Chondrocyte (in vitro differentiated cells): Measurements from ENCODE around the gene LASP1. TPM values are rescaled to one million over a fixed set of nuclear protein-coding genes. Genes with fewer than 3 reads are reported as not detected.

Experiments used
- DNase-seq: peaks from one replicate; pipeline ENCODE4 v3.0.0; 2021; ENCODE audit warnings: mixed read lengths, low spot score
- H3K27ac Mint-ChIP-seq: one replicate; pipeline ENCODE4 v1.8.0; 2021; ENCODE audit warnings: mild to moderate bottlenecking, moderate library complexity, mixed read lengths; ENCODE audit not compliant: unreplicated experiment
- H3K27me3 Mint-ChIP-seq: 2 replicates; pipeline ENCODE4 v1.8.0; 2021; ENCODE audit warnings: low read depth, mixed read lengths
- H3K36me3 Mint-ChIP-seq: 2 replicates; pipeline ENCODE4 v1.8.0; 2021; ENCODE audit warnings: low read depth, mixed read lengths
- H3K4me1 Mint-ChIP-seq: 2 replicates; pipeline ENCODE4 v1.8.0; 2021; ENCODE audit warnings: low read depth, mild to moderate bottlenecking, mixed read lengths
- H3K4me3 Mint-ChIP-seq: one replicate; pipeline ENCODE4 v1.8.0; 2021; ENCODE audit warnings: mild to moderate bottlenecking, moderate library complexity, mixed read lengths; ENCODE audit not compliant: unreplicated experiment
- H3K9me3 Mint-ChIP-seq: 2 replicates; pipeline ENCODE4 v1.8.0; 2021; ENCODE audit warnings: low read depth, mixed read lengths
- CTCF ChIP-seq: fragments of 200-600 bp; sonication (generic); IDR thresholded peaks from 2 replicates; pipeline ENCODE4 v1.5.0; 2021; ENCODE audit warnings: antibody characterized with exemption, mild to moderate bottlenecking, moderate library complexity
- total RNA-seq: library from RNA; stranded (reverse); gene quantifications from 3 replicates; pipeline ENCODE4 v1.2.1, GENCODE V29; 2021

LASP1 gene
- total RNA-seq, 1 donor from 2014 or later: 599 TPM

GRCh38 chr17:38920374-38921291 is 50.8 kb downstream of the LASP1 start:
- Mint-ChIP-seq H3K4me3 (no peak overlapping the region), H3K36me3 (peaks cover 42% of the 10 kb centered on the region), H3K9me3 (no peaks in the 10 kb centered on the region), H3K27me3 (no peaks in the 10 kb centered on the region), H3K4me1 (peaks cover 70% of the 10 kb centered on the region), H3K27ac (peak overlapping the region; percentile 92)
- TF ChIP-seq CTCF: no peak
- DNase-seq: peak; percentile 15

GRCh38 chr17:38921756-38922411 is 52.0 kb downstream of the LASP1 start:
- no peaks in the 10 kb centered on the region for H3K9me3 Mint-ChIP-seq
- peaks cover 74% of the 10 kb centered on the region for H3K4me1 Mint-ChIP-seq
- DNase-seq: peak; percentile 42
- no peak for TF ChIP-seq CTCF
- peak overlapping the region; percentile 92 for H3K27ac Mint-ChIP-seq
- peaks cover 34% of the 10 kb centered on the region for H3K36me3 Mint-ChIP-seq
- H3K27me3 Mint-ChIP-seq: no peaks in the 10 kb centered on the region
- no peak overlapping the region for H3K4me3 Mint-ChIP-seq

- Mint-ChIP-seq H3K27ac (peak overlapping the region; percentile 92), H3K27me3 (no peaks in the 10 kb centered on the region), H3K4me3 (no peak overlapping the region), H3K4me1 (peaks cover 68% of the 10 kb centered on the region), H3K9me3 (no peaks in the 10 kb centered on the region), H3K36me3 (peaks cover 30% of the 10 kb centered on the region)
- peak; percentile 53 for DNase-seq
- no peak for TF ChIP-seq CTCF
Measured at GRCh38 chr17:38922538-38923297, 52.9 kb downstream of the LASP1 start.

- H3K4me3 Mint-ChIP-seq: no peak within 1 kb of the TSS
- H3K36me3 Mint-ChIP-seq: peaks cover 8% of the 10 kb centered on the region
- H3K27me3 Mint-ChIP-seq: no peaks in the 10 kb centered on the region
- H3K4me1 Mint-ChIP-seq: peaks cover 46% of the 10 kb centered on the region
- TF ChIP-seq CTCF: no peak
- no peaks in the 10 kb centered on the region for H3K9me3 Mint-ChIP-seq
- DNase-seq: no peak
- peak within 1 kb of the TSS; percentile 45 for H3K27ac Mint-ChIP-seq
Measured at GRCh38 chr17:38925263-38925995, 55.6 kb downstream of the LASP1 start, which contains the start of gene LASP1NB. Gene LASP1NB, plus strand, starts transcription at chr17:38925614.
